Fibroblast of skin of back (primary cell): Measurements from ENCODE around the gene FABP7.

Source experiments
- DNase-seq: peaks from one replicate; pipeline ENCODE4 v3.0.0-alpha.2; 2013

Gene FABP7

DNA sequence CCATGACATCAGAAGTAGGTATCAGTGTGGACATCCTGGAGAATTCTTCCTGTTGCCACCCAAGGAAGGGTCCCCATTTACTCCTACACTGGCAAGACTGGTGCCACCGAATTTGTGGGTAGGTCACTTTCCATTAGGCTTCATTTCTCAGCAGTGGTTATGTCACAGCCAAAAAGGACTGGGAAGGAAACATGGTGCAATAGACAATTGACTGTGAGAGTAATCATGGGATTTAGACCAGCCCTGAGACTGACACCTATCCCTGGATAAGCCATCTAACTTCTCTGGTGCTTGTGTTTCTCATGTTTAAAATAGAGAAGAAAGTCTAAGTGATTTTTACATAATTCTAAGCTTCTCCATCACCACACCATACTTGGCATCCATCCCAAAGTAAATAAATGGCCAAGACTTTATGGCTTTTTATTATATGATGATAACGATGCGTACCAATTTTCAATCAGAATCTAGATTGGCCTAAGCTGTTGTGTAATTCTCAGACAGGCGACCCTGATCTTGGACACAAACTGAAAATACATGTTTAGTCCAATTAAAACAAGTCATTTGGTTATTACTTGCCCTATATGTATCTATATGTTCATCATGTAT, 19.7 kb downstream of the FABP7 start:
- DNase-seq: no peak

- no peak for DNase-seq
These were observed 20.6 kb downstream of the FABP7 start for GRCh38 chr6:122799916-122800686.

GRCh38 chr6:122800906-122801305, 21.4 kb downstream of the FABP7 start:
- no peak for DNase-seq

DNA sequence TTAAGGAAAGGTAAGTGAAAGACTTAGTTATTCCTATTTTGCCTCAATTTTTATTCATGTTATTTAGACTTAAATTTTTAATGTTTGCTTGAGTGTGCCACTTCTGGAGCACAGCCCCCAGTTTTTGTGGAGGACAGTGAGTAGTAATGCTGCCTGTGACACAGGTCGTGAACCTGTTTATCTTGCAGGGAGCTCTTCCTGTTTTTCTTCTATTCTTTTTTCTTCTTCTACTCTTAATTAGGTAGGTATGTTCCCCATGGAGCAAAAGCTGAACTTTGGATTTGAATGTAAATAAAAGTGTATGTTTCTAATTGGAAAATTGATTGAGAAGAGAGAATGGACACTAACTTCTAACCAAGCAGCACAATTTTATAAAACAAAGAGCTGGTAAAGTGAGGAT, 21.9 kb downstream of the FABP7 start:
- DNase-seq: no peak

- DNase-seq: no peak
These were observed 23.7 kb downstream of the FABP7 start for GRCh38 chr6:122803171-122803661.

- DNase-seq: no peak
These were observed 25.5 kb downstream of the FABP7 start for GRCh38 chr6:122804962-122805485.

GRCh38 chr6:122806291-122806690, 26.8 kb downstream of the FABP7 start:
- DNase-seq: no peak

DNA sequence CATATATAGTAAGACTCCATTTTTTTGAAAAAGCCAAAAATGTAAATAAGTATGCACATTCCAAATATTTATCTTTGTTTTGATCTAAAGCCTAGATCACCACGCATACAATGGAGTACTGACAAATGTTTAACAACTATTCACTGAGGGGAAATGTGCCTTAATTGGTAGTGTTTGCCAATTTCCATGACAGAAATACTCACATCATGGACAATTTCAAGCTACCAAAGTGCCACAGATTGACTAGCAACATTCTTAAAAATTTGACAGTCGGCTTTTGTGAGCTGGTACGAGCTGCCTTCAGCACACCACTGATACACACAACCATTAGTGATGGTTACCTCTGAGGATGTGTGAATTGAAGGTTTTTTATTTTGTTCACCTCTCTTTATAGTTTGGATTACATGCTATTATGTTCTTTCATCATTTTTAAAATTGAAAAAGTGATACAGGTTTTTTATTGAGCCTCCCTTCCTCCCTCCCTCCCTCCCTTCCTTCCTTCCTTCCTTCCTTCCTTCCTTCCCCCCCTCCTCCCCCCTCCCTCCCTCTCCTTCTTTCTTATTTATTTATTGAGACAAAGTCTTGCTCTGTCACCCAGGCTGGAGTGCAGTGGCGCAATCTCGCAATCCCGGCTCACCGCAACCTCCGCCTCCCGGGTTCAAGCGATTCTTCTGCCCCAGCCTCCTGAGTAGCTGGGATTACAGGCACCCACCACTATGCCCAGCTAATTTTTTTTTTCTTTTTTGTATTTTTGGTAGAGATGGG, 28.8 kb downstream of the FABP7 start:
- DNase-seq: no peak

DNA sequence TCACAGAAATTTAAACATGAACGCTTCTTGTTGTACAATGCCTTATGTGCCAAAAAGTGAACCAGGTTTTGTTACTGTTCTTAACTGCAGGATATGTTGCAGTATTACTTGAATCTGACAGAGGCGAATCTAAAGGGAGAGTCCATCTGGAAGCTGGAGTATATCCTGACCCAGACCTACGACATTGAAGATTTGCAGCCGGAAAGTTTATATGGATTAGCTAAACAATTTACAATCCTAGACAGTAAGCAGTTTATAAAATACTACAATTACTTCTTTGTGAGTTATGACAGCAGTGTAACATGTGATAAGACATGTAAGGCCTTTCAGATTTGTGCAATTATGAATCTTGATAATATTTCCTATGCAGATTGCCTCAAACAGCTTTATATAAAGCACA, 29.5 kb downstream of the FABP7 start:
- no peak for DNase-seq

DNA sequence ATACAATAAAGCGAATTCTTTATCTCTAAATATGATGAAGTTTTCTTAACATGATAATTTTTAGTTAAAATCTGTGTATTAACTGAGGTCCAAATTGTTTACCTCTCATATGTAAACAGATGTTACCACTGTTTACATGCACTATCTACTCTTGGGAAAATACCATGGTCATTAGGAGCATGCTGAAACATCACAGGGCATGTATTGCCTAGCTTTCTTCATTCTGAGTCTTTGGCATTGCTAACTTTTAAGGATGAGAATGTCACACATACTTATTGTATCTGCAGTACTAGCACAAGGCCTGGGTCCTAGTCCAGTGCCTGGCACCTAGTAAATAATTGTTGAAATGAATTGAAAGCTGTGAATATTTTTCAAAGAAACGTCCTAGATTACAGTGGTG, 30.2 kb downstream of the FABP7 start:
- DNase-seq: no peak

GRCh38 chr6:122810189-122810588, 30.7 kb downstream of the FABP7 start:
- no peak for DNase-seq

- no peak for DNase-seq
These were observed 37.8 kb downstream of the FABP7 start for GRCh38 chr6:122817358-122817757.

DNA sequence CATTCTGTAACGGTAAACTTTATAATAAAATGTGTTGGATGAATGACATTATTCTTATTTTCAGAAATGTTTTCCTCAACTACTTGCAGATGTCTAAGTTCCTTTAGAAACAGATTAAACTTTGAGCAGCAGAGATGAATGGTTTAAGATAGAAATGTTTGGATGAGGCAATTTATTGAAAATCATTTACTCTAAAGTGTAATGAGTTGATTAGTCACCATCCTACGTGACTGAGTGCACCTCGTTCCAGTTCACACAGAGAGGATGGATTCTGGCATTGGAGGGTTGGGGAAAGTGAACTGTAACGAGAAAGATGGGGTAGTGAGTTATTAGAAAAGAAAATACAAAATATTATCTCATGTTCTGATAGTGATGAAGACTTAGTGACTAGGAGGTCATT, 38.2 kb downstream of the FABP7 start:
- DNase-seq: no peak

DNA sequence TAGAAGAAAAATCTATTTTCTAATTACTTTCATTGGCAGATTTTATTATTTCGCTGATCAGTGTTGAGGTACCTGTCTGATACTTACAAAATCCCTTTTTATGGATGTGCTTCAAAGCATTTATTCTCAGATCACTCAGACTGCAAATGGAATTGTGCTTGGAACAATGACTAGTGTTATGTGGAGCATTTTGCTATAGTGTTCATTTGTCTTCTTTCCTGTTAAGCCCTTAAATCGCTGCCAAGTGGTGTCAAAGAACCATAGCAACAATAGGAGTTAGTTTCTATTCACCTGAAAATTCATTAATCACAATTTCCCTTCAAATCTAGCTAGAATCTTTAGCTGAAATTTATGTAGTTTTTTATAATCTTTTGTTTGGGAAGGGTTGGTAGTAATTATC, 39.4 kb downstream of the FABP7 start:
- DNase-seq: no peak

DNA sequence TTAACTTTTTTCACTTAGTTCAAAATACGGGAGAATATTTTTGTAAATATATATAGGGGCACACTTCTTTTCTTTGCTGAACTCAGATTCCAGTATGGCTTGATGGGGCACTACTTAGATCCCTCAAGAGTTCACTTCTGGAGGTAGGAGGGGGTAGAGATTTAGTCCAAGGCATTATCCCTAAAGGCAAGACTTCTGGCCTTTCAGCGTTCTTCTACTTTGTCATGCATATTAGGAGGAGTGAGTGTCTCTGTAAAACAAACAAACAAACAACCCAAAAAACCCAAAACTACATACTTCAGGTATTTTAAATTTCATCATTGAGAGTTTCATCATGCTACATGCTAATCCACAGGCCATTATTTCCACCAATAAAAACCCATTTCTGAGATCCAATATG, 41.6 kb downstream of the FABP7 start:
- no peak for DNase-seq

GRCh38 chr6:122825163-122825562, 45.6 kb downstream of the FABP7 start:
- DNase-seq: no peak

GRCh38 chr6:122829456-122829855, 49.9 kb downstream of the FABP7 start:
- DNase-seq: no peak

DNA sequence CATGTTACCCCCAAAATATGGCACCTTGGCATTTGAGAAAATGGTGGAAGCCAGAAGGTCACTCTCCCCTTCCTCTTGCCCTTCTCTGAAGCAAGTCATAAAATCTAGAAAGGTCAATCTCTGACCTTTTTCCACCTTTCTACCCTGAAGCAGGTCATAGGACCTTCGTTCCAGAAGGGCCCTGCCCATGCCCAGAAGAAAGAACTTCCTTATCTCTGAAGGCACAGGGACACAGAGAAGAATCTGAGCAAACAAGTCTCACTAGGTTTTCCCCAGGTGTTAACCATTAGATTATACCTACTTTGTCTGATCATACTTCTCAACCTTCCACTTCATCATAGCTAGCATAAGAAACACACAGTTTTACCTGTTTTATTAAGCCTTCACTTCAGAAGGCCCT, 52.0 kb downstream of the FABP7 start:
- DNase-seq: no peak

GRCh38 chr6:122832459-122832858, 52.9 kb downstream of the FABP7 start:
- DNase-seq: no peak

DNA sequence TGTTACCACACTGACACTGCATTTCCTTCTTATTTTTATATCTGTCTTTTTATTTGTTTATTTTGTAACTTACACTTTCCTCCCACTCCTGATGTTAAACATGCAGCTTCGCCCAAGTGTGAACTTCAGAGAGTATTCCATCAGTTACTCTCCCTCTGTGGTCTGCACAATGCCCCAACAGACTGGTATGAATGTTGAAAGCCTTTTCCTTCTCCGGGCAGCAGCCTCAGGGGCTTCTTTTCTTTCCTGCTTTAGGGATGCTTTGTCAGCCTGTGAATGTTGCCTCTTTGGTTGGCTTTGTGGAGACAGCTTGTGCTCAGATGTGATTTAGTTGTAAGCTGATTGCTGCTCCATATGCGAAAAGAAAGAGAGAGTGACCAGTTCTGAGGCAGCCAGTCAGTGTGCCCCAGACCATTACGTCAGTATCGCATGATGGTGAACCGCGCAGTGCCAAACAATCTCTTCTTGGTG, 53.5 kb downstream of the FABP7 start:
- DNase-seq: no peak
